ENCODE data around the gene RBM22.

Gene RBM22

GRCh38 chr5:150731669-150732242, 30.9 kb upstream of the RBM22 start:
- H3K4me2 ChIP-seq (ENCODE audit: low read length) = no peak overlapping the region
- H3K9ac ChIP-seq (ENCODE audit: low read length) = no peak overlapping the region
- peaks cover 74% of the 10 kb centered on the region for H3K36me3 ChIP-seq (ENCODE audit: insufficient read depth, low read length)

GRCh38 chr5:150729859-150730258, 29.0 kb upstream of the RBM22 start:
- no peak overlapping the region for H3K4me3 ChIP-seq (ENCODE audit: low read depth, low read length, poor library complexity, severe bottlenecking)
- peaks cover 66% of the 10 kb centered on the region for H3K36me3 ChIP-seq (ENCODE audit: insufficient read depth, low read length)
- no peaks in the 10 kb centered on the region for H4K20me1 ChIP-seq (ENCODE audit: insufficient read depth, low read length)
- H3K4me2 ChIP-seq (ENCODE audit: low read length) = no peak overlapping the region
- H3K27ac ChIP-seq (ENCODE audit: low read depth, low read length, poor library complexity, severe bottlenecking) = no peak overlapping the region
- no peaks in the 10 kb centered on the region for H3K27me3 ChIP-seq (ENCODE audit: insufficient read depth, low read length)
- peaks cover 9% of the 10 kb centered on the region for H3K4me1 ChIP-seq (ENCODE audit: insufficient read depth, low read length, severe bottlenecking)
- no peaks in the 10 kb centered on the region for H3F3A ChIP-seq (ENCODE audit: insufficient read depth, low read length)
- H3K9ac ChIP-seq (ENCODE audit: low read length) = no peak overlapping the region
- H3K9me2 ChIP-seq (ENCODE audit: low read depth, low read length) = no peaks in the 10 kb centered on the region
- H2AFZ ChIP-seq (ENCODE audit: low read length) = no peak overlapping the region
- no peaks in the 10 kb centered on the region for H3K79me2 ChIP-seq (ENCODE audit: insufficient read depth, low read length)
- no peaks in the 10 kb centered on the region for H3K9me3 ChIP-seq (ENCODE audit: low read length)
- TF ChIP-seq EZH2 (IDR thresholded peaks at IDR 0.05; ENCODE audit: borderline replicate concordance, low read length) (no peak), CTCF (IDR thresholded peaks at IDR 0.05; ENCODE audit: low read length) (no peak)

More at GRCh38 chr5:150731669-150732242, 30.9 kb upstream of the RBM22 start:
- Histone ChIP-seq H4K20me1 (ENCODE audit: insufficient read depth, low read length) (no peaks in the 10 kb centered on the region), H3K9me2 (ENCODE audit: low read depth, low read length) (no peaks in the 10 kb centered on the region), H3K4me3 (ENCODE audit: low read depth, low read length, poor library complexity, severe bottlenecking) (no peak overlapping the region), H3K27me3 (ENCODE audit: insufficient read depth, low read length) (no peaks in the 10 kb centered on the region), H3K27ac (ENCODE audit: low read depth, low read length, poor library complexity, severe bottlenecking) (no peak overlapping the region), H3F3A (ENCODE audit: insufficient read depth, low read length) (no peaks in the 10 kb centered on the region), H3K4me1 (ENCODE audit: insufficient read depth, low read length, severe bottlenecking) (peaks cover 19% of the 10 kb centered on the region), H3K79me2 (ENCODE audit: insufficient read depth, low read length) (0 out of 2 replicates have a peak, but pooled peaks cover 4% of the 10 kb centered on the region), H3K9me3 (ENCODE audit: low read length) (peaks cover 6% of the 10 kb centered on the region; the same call in 1 of the 2 replicates), H2AFZ (ENCODE audit: low read length) (no peak overlapping the region)
- TF ChIP-seq EZH2 (IDR thresholded peaks at IDR 0.05; ENCODE audit: borderline replicate concordance, low read length) (no peak), CTCF (IDR thresholded peaks at IDR 0.05; ENCODE audit: low read length) (no peak)

GRCh38 chr5:150723845-150724244, 23.0 kb upstream of the RBM22 start:
- H3K4me1 ChIP-seq (ENCODE audit: insufficient read depth, low read length, severe bottlenecking) = no peaks in the 10 kb centered on the region
- no peak overlapping the region for H2AFZ ChIP-seq (ENCODE audit: low read length)
- H3K9me3 ChIP-seq (ENCODE audit: low read length) = no peaks in the 10 kb centered on the region
- H3K4me2 ChIP-seq (ENCODE audit: low read length) = no peak overlapping the region
- H3K27me3 ChIP-seq (ENCODE audit: insufficient read depth, low read length) = no peaks in the 10 kb centered on the region
- no peak for TF ChIP-seq EZH2 (IDR thresholded peaks at IDR 0.05; ENCODE audit: borderline replicate concordance, low read length)
- no peak for TF ChIP-seq CTCF (IDR thresholded peaks at IDR 0.05; ENCODE audit: low read length)
- H3K79me2 ChIP-seq (ENCODE audit: insufficient read depth, low read length) = no peaks in the 10 kb centered on the region
- H4K20me1 ChIP-seq (ENCODE audit: insufficient read depth, low read length) = no peaks in the 10 kb centered on the region
- no peak overlapping the region for H3K9ac ChIP-seq (ENCODE audit: low read length)
- H3F3A ChIP-seq (ENCODE audit: insufficient read depth, low read length) = no peaks in the 10 kb centered on the region
- peaks cover 78% of the 10 kb centered on the region for H3K36me3 ChIP-seq (ENCODE audit: insufficient read depth, low read length)
- no peak overlapping the region for H3K27ac ChIP-seq (ENCODE audit: low read depth, low read length, poor library complexity, severe bottlenecking)
- no peak overlapping the region for H3K4me3 ChIP-seq (ENCODE audit: low read depth, low read length, poor library complexity, severe bottlenecking)
- no peaks in the 10 kb centered on the region for H3K9me2 ChIP-seq (ENCODE audit: low read depth, low read length)
